Fibroblast of mammary gland (primary cell): ENCODE data around the gene SYNDIG1.

ENCODE experiments used
- DNase-seq: peaks from one replicate; pipeline ENCODE4 v3.0.0-alpha.2; 2010; ENCODE audit warnings: low read depth
- H3K4me3 ChIP-seq: 2 replicates; pipeline ENCODE4 v1.5.1; 2011; ENCODE audit warnings: low read depth, mild to moderate bottlenecking, low read length, moderate library complexity; ENCODE audit not compliant: control insufficient read depth
- TF ChIP-seq, protein P1 (sequence below): conservative IDR thresholded peaks from 2 replicates; pipeline ENCODE4 v1.5.1; 2011; ENCODE audit warnings: low read depth, low read length, inconsistent platforms; ENCODE audit not compliant: control insufficient read depth, insufficient read depth

The SYNDIG1 gene

DNA sequence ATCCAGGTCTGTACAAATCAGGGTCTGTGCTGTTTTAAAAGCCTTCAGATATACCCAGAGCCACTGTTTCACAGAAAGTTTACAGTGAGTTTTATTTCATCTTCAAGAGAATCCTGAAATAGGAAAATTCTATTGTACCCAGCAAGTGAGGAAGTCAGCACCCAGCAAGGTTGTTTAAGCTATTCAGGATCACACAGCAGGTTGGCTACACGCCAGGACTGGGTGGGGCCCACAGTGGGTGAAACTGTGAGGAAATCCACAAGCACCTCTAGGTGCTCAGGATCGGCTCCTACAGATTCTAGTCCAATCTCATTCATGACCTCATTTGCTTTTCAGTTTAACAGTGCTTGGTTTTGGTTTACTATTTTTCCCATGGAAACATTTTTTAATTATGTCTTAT is 128.9 kb downstream of the SYNDIG1 start:
- TF ChIP-seq, protein P1, sequence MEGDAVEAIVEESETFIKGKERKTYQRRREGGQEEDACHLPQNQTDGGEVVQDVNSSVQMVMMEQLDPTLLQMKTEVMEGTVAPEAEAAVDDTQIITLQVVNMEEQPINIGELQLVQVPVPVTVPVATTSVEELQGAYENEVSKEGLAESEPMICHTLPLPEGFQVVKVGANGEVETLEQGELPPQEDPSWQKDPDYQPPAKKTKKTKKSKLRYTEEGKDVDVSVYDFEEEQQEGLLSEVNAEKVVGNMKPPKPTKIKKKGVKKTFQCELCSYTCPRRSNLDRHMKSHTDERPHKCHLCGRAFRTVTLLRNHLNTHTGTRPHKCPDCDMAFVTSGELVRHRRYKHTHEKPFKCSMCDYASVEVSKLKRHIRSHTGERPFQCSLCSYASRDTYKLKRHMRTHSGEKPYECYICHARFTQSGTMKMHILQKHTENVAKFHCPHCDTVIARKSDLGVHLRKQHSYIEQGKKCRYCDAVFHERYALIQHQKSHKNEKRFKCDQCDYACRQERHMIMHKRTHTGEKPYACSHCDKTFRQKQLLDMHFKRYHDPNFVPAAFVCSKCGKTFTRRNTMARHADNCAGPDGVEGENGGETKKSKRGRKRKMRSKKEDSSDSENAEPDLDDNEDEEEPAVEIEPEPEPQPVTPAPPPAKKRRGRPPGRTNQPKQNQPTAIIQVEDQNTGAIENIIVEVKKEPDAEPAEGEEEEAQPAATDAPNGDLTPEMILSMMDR = no peak
- no peak overlapping the region for H3K4me3 ChIP-seq
- DNase-seq = no peak

DNA sequence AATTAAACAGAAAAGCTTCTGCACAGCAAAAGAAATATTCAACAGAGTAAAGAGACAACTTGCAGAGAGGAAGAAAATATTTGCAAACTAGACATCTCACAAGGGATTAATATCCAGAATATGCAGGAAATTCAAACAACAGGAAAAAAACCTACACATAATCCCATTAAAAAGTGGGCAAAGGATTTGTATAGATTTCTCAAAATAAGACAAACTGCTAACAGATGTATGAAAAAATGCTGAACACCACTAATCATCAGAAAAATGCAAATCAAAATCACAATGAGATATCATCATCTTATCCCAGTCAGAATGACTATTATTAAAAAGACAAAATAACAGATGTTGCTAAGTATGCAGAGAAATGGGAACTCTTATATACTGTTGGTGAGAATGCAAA is 129.6 kb downstream of the SYNDIG1 start:
- TF ChIP-seq, protein P1 = no peak
- H3K4me3 ChIP-seq = no peak overlapping the region
- no peak for DNase-seq

DNA sequence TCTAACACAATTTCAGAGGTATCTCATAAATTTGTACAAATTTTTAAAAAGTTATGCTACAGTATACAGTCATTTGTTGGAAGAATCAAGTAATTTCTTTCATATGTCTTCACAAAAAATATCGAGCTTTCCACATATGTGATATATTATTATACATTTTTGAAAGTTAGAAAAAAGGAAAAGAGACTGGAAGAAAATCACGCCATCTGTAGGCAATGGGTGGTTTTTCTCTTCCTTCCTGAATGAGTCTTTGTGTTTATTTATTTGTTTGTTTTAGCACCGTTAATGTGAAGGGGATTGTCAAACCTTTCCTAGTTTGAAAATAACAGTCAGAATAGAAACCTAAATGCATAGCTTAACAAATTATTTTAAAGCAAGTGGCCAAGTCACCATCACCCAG is 130.6 kb downstream of the SYNDIG1 start:
- DNase-seq = no peak
- TF ChIP-seq, protein P1 = no peak
- no peak overlapping the region for H3K4me3 ChIP-seq

DNA sequence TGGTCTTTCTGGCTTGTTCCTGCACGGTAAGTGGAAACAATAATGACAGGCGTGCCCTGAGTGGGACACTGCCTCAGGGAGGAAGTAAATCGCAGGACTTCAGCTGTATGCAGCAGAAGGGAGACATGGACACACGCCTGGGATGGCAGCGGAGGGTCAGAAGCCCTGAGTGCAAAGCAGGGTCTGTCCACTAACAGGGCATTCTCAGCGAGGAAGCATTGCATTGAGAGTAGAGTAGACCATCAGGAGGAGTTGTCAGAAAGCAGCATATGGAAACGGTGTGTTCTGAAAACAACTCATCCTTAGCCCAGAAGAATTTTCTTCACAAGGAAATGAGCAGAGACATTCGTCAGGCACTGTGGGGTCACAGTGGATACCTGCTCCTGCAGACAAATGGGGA is 134.0 kb downstream of the SYNDIG1 start:
- no peak for DNase-seq
- no peak overlapping the region for H3K4me3 ChIP-seq
- TF ChIP-seq, protein P1 = no peak

DNA sequence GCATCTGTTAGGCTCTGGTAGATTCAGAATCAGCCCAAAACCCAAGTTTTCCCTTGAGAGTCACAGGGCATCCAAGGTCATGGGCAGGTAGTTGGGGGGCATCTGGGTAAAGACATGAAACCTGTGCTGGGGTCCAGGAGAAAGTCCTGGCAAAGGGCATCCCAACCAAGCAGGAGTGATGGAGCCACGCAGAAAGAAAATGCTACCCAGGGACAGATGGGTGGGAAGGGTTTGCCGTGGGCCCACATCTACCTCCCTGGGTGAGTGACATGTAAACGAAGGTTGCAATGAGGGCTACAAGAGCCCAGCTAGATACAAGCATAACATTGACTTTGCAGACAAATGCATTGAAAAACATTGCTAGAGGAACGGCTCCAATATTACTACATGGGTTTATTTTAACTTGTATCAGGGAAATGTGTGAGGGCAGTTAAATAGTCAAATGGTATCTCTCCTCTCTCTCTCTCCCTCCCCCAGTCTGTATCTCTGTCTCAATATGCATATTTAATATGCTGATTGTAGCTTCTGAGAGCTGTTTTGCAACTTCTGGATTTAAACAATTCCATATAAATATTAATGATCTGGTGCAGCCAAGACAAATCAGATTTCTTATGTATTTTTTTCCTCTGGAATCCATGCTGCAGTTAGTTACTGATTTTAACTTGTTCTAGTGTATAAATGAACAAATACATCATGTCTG is 135.7 kb downstream of the SYNDIG1 start:
- TF ChIP-seq, protein P1 = no peak
- no peak for DNase-seq

DNA sequence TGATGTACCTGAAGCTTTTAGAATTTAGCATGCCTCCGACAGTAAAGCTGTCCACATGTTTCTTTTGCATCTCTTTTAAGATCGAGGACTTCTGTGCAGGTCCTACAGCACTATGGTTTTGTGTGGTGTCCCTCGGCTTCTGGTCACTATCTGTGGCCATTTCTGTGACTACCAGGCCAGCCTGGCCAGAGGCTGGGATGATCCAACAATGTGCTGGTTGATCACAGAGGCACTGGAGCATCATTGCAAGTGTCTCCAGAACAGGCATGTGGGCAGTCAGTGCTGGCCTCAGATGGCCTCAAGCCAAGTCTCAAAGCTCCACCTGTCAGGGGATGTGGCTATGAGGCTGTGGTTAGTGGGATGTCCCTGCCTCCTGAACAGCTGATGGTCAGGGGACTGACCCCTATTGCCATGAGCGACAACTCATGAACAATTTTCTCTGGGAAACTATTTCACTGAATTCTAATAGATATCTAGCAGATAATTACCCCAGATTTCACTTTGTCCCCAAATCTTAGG is 136.6 kb downstream of the SYNDIG1 start:
- TF ChIP-seq, protein P1 = no peak
- no peak for DNase-seq
- no peak overlapping the region for H3K4me3 ChIP-seq

More for the DNA sequence above, 135.7 kb downstream of the SYNDIG1 start:
- no peak overlapping the region for H3K4me3 ChIP-seq
